ENCODE data around the gene MTR.

MTR gene

GRCh38 chr1:236953151-236953700, 158.1 kb downstream of the MTR start:
- DNase-seq (ENCODE audit: low spot score) = no peak
